Transverse colon (tissue), 3 donors: ENCODE data around the gene RABGEF1.

Source experiments
- EP300 ChIP-seq: sonication (generic); formaldehyde crosslinking; IDR thresholded peaks from one replicate; pipeline ENCODE4 v1.6.1; 2017; ENCODE audit warnings: antibody characterized with exemption, low read depth
- POLR2A ChIP-seq: fragments of 450-650 bp; IDR thresholded peaks from one replicate; pipeline ENCODE4 v1.6.1; 2016; ENCODE audit warnings: antibody characterized with exemption, mild to moderate bottlenecking, moderate library complexity
- TF ChIP-seq, protein P1 (sequence below), 5 experiments: fragments of 200-600 bp in 3 of 5; fragments of 450-650 bp in 2 of 5; sonication (generic) in 3 of 5; IDR thresholded peaks; 1 replicate in 2 of 5; 2 replicates in 3 of 5; pipeline ENCODE4 v1.5.1; 2016 to 2017; ENCODE audit warnings: antibody characterized with exemption in 5 of 5, inconsistent platforms in 3 of 5, mild to moderate bottlenecking in 2 of 5, moderate library complexity in 1 of 5

DNA sequence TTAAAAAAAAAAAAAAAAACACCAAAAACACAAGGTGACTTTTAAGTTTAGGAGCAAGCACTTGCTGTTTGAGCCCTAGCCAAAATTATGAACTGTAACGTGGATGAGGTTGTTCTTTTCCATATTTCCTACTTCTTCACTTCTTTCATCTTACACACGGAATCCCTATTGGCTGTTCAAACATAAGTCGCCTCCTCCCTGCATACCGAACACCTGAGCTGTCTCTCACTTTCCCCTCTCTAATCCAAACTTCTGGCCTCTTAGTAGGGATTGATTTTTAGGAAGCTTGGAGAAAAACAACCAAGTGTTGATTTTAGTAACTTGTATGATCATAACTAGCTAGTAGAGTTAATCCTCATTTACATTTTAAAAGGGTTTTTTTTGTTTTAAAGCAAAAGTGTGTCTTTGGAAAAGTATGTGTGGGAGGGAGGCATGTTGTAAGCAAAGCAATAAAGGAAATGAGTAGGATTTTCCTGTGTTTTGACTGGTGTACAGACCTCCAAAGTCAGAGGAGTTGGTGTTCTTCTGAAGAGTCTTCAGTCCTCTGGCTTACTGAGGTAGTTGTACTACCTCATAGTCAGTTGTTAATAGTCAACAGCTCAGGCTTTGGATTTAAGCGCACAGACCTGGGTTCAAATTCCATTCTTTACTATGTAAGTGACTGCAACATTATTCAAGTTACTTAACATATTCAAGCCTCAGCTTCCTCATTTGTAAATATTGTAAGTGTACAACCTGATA, 39.3 kb downstream of the RABGEF1 start:
- TF ChIP-seq, protein P1, sequence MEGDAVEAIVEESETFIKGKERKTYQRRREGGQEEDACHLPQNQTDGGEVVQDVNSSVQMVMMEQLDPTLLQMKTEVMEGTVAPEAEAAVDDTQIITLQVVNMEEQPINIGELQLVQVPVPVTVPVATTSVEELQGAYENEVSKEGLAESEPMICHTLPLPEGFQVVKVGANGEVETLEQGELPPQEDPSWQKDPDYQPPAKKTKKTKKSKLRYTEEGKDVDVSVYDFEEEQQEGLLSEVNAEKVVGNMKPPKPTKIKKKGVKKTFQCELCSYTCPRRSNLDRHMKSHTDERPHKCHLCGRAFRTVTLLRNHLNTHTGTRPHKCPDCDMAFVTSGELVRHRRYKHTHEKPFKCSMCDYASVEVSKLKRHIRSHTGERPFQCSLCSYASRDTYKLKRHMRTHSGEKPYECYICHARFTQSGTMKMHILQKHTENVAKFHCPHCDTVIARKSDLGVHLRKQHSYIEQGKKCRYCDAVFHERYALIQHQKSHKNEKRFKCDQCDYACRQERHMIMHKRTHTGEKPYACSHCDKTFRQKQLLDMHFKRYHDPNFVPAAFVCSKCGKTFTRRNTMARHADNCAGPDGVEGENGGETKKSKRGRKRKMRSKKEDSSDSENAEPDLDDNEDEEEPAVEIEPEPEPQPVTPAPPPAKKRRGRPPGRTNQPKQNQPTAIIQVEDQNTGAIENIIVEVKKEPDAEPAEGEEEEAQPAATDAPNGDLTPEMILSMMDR (IDR thresholded peaks at IDR 0.05), result no peak
- no peak for TF ChIP-seq POLR2A
- TF ChIP-seq EP300, result no peak
